ENCODE measurements around the gene SPATA16.
A peak's percentile ranks its signal among the peaks of the same experiment; 100 is the strongest.
"Not testable (repeated sequence)": the region's sequence is repeated elsewhere in the genome, so short reads cannot be mapped to it uniquely, and the experiment has no call there.

SPATA16 gene

GRCh38 chr3:173140986-173141385 lies at the start of gene SPATA16:
TSS of gene SPATA16 (minus strand) at chr3:173141235. CDS start at chr3:173117731, 23,504 bp downstream.
- DNase-seq (ENCODE audit: low read depth, low spot score) = no peak

- not testable (repeated sequence) for DNase-seq (ENCODE audit: low read depth, low spot score)
These were observed 42.0 kb upstream of the SPATA16 start for GRCh38 chr3:173183022-173183421.

GRCh38 chr3:173173652-173174051 lies 32.6 kb upstream of the SPATA16 start:
- DNase-seq (ENCODE audit: low read depth, low spot score) = no peak

DNA sequence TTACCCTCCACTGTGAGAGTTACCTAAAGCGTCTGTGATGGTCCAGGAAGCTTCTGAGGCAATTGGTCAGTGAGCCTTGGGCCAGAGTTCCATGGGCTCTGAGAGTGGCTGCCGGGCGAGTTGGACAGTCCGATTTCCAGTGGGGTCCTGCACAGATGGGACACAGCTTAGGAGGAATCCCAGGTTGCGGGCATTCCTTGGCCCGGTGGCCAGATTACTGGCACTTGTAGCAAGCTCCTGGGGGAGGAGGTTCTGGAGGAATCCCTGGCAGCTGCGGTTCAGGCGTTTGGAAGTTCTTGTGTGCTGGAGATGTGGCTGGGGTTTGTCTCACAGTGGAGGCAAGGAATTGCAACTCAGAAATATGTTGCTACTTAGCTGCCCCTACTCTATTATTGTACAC lies 18.1 kb upstream of the SPATA16 start:
- not testable (repeated sequence) for DNase-seq (ENCODE audit: low read depth, low spot score)

GRCh38 chr3:173156533-173156932 lies 15.5 kb upstream of the SPATA16 start:
- DNase-seq (ENCODE audit: low read depth, low spot score) = not testable (repeated sequence)

DNA sequence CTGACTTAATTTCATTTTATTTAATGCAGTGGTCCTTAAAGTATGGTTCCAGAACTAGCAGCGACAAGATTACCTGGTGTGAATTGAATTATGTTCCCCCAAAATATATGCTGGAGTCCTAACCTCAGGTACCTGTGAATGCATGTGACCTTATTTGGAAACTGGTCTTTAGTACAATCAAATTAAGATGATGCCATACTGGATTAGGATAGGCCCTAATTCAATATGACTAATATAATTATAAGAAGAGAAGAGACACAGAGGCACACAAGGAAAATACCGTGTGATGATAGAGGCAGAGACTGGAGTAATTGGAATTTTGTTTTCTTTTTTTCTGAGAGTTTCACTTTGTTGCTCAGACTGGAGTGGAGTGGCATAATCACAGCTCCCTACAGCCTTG lies 12.6 kb upstream of the SPATA16 start:
- no peak for DNase-seq (ENCODE audit: low read depth, low spot score)

DNA sequence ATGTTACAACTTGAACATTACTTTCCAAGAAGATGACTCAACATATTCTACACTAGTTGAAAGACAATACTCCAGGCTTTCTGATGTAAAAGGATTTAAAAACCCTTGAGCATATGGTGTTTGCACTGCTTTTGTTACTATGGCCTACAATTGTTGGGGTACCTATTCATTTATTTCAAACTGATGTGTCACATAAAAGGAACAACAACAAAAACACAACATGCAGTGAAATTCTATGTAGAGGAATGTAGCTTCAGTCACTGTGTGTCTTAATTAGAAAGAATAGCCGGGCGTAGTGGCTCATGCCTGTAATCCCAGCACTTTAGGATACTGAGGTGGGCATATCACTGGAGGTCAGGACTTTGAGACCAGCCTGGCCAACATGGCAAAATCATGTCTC lies 1.6 kb downstream of the SPATA16 start:
- DNase-seq (ENCODE audit: low read depth, low spot score) = no peak

DNA sequence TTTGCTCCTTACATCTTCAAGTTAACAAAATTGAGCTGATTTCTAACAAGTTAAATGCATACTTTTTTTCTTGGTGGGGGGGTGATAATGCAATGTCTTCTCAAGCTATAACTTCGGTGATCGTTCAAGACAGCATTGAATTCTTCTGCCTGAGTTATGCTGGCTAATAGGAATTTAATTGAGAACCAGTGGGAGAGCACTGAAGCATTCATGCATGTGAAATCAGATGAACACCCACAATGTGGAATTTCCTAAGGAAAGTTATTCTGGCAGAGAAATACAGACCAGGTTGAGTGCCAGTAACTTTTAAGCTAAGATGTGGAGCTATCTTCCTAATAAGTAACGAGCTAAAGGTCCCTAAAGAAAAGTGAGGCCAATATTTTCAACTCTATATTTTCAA lies 3.0 kb downstream of the SPATA16 start:
- DNase-seq (ENCODE audit: low read depth, low spot score) = no peak

- DNase-seq (ENCODE audit: low read depth, low spot score) = no peak
These were observed 6.0 kb downstream of the SPATA16 start for GRCh38 chr3:173135059-173135458.

DNA sequence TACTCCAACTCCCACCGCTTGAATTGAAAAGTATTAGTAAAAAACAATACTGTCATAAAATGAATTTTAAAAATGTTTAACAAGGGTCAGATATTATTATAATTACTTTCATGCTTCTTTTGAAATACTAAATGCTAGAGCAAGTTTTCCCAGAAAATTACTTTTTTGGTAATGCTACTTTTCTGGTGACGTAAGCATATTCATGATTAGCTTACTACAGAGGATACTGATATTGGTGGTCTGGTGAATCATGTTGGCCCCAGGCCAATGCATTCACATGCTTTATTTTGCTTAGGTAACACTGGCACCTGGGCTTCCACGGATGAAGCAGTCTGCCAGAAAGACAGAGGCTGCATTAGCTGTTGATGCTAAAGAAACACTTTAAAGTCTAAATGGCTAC lies 12.4 kb downstream of the SPATA16 start:
- no peak for DNase-seq (ENCODE audit: low read depth, low spot score)

DNA sequence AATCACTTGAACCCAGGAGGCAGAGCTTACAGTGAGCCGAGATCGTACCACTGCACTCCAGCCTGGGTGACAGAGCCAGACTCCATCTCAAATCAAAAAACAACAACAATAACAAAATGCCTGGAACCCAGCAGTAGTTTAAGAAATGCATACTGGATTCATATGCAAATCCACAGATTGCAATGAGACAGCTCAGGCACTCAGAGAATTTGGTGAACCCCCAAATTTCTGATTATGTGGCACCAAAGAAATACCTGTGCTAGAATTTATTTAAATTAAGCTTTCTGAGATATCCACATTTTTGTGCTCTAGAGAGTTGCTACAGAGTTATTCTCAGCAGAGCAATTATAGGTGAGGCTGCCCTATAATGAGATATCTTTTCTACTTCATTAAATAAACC lies 29.7 kb downstream of the SPATA16 start:
- no peak for DNase-seq (ENCODE audit: low read depth, low spot score)

DNA sequence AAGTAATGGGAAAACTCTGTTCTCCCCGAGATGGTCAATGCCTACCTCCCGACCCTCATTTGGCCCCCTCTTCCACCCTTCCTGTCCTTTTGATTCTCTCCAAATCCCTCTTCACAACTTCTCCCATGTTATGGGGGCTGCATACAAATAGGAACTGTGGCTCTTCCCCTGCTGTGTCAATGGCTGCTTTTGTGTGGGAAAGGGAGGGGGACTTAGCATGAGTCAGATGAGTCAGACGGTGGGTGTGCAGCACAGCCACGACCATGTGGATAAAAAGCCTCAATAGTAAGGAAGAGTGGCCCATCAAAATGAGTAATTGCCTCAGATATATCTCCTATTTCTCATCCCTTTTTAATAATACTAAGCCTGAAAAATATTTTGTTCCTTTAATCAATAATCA lies 31.9 kb downstream of the SPATA16 start:
- no peak for DNase-seq (ENCODE audit: low read depth, low spot score)

DNA sequence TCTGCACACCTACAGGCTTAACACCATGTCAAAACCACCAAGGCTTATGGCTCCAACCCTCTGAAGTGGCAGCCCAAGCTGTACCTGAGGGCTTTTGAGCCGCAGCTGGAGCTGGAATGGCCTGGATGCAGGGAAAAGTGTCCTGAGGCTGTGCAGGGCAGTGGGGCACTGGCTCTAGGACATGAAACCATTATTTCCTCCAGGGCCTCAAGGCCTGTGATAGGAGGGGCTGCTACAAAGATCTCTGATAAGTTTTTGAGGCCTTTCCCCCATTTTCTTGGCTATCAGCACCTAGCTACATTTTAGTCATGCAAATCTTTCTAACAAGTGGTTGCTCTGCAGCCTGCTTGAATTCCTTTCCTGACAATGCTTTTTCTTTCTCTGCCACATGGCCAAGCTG lies 37.6 kb downstream of the SPATA16 start:
- no peak for DNase-seq (ENCODE audit: low read depth, low spot score)

DNA sequence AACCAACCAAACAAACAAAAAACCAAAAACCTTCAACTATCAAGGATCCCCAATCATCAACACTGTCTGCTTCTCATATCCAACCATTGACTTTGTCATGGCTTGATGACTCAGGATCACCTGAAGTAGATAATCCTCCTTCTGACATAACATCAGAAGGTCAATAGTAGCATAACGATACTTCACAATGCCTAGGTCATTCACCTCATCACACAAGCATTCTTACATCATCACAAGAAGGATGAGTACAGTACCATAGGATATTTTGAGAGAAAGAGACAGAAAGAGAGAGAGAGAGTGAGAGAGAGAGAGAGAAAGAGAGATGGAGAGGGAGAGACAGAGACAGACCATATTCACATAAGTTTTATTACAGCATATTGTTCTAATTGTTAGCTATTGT lies 42.1 kb downstream of the SPATA16 start:
- no peak for DNase-seq (ENCODE audit: low read depth, low spot score)

DNA sequence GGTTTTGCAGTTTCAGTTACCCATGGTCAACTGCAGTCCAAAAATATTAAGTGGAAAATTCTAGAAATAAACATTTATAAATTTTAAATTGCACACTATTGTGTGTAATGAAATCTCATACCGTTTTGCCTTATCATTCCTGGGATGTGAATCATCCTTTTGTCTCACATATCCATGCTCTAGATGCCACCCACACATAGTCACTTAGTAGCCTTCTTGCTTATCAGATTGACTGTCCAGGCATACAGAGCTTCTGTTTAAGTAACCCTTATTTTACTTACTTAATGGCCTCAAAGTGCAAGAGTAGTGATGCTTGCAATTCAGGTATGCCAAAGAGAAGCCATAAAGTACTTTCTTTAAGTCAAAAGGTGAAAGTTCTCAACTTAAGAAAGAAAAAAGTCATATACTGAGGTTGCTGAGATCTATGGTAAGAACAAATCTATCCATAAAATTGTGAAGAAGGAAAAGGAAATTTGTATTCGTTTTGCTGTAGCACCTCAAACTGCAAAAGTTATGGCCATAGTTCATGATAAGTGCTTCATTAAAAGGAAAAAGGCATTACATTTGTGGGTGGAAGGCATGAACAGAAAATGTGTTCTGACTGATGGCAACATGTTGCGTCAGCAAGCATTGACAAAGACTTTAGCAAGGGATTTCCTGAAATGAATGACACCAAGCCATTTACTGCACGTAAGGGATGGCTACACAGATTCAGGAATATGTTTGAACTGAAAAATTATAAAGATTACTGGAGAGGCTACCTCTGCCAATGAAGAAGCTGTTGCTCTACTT lies 43.8 kb downstream of the SPATA16 start:
- no peak for DNase-seq (ENCODE audit: low read depth, low spot score)

- DNase-seq (ENCODE audit: low read depth, low spot score) = no peak
These were observed 44.9 kb downstream of the SPATA16 start for GRCh38 chr3:173096140-173096539.

DNA sequence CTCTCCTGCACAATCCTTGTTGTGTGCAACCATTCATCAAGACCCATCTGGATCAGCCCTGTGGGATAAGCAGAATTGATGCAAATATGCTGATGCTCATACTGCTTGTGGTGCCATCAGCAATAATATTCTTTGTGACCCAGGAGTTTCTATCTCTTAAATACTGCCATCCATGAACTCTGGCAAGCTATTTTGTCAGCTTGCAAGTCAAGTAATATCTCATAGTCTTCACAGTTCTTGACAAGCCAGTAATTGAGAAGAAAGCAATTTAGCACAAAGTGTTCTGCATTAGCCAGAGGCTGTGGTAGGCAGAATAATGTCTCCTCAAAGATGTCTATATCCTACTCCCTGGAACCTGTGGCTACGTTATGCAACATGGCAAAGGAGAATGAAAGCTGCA lies 49.0 kb downstream of the SPATA16 start:
- DNase-seq (ENCODE audit: low read depth, low spot score) = no peak

- DNase-seq (ENCODE audit: low read depth, low spot score) = no peak
These were observed 50.5 kb downstream of the SPATA16 start for GRCh38 chr3:173090492-173090891.

DNA sequence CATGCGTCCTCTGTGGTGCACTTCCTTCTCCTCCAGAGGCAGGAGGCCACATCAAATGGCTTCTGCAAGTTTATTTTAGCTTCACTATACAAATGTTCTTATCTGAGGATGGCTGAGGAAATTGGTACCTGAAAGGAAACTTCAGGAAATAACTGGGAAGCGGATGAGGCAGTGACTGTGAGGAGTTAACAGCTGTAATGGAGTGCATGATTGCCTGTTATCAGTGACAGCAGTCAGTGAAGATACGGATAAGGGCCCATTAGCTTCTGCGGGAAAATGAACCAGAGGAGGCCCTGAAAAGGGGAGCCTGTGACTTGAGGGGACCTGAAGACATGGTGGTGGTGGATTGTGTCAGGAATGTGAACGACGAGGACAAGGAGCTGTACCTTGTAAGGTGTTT lies 51.8 kb downstream of the SPATA16 start:
- no peak for DNase-seq (ENCODE audit: low read depth, low spot score)

- DNase-seq (ENCODE audit: low read depth, low spot score) = no peak
These were observed 62.5 kb downstream of the SPATA16 start for GRCh38 chr3:173078525-173078924.

DNA sequence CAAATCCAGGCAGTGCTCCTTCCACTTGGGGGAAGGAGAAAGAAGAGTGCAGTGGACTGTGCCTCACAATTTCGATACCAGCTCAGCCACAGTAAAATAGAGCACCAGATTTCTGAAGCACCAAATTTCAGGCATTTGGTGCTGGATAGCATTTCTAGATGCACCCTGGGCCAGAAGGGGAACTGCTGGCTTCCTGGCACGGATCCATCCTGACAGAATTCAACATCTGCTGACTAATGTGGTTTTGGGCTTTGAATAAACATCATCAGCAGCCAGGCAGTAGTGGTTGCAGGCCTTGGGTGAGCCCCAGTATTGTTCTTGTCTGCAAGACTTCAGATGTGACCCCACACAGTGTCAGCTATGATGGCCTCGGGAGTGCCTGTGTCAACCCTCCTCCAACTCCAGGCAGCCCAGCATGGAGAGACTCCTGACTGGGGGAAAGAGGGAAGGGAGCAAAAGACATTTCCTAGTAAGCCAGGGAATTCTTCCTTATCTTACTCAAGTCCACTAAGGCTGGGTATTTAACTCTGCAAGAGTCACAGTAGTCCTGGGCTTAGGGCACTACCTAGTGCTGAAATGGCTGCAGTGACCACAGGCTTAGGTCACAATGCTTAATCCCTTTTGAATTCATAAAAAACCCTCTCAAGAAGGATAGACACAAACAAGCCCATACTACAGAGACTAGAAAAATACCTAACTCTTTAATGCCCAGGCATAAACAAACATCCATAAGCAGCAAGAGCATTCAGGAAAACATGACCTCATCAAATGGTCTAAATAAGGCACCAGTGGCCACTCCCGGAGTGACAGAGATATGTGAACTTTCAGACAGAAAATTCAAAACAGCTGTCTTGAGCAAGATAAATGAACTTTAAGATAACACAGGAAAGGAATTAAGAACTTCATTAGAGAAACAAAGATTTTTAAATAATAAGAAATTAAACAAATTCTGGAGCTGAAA lies 74.7 kb downstream of the SPATA16 start:
- DNase-seq (ENCODE audit: low read depth, low spot score) = peak; percentile 7

GRCh38 chr3:173065543-173065981 lies 75.5 kb downstream of the SPATA16 start:
- DNase-seq (ENCODE audit: low read depth, low spot score) = peak; percentile 4

DNA sequence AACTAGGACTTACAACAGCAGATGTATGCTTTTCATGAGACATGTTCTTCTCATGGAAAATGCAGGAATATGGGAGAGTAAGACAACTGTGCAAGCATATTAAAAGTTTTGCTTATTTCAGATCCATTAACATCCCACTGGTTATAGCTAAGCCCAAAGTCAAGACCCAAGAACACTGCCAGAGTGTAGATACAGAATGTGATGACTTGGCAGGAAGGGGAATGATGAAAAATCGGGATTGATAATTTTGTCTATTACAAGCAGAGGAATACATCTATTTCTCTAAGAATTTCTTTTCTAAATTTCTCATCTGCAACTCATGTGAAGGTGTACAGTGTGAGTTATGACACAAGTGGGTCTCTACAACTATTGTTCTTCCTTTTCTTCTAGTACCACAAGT lies 76.4 kb downstream of the SPATA16 start:
- no peak for DNase-seq (ENCODE audit: low read depth, low spot score)

All from smooth muscle cell of the brain vasculature (primary cell).